ENCODE results near the gene CIAO1.
"Not testable (repeated sequence)": the region's sequence is repeated elsewhere in the genome, so short reads cannot be mapped to it uniquely, and the experiment has no call there.

The CIAO1 gene

GRCh38 chr2:96251721-96252292 is 14.2 kb upstream of the CIAO1 start:
- FAIRE-seq: no peak

- no peak for FAIRE-seq
Observed at GRCh38 chr2:96252526-96252925, 13.5 kb upstream of the CIAO1 start.

- FAIRE-seq: no peak
Observed at GRCh38 chr2:96253006-96253405, 13.0 kb upstream of the CIAO1 start.

GRCh38 chr2:96254571-96254970 is 11.5 kb upstream of the CIAO1 start:
- FAIRE-seq: no peak

- FAIRE-seq: no peak
Observed at GRCh38 chr2:96256611-96257113, 9.4 kb upstream of the CIAO1 start.

GRCh38 chr2:96257744-96258143 is 8.3 kb upstream of the CIAO1 start:
- FAIRE-seq: not testable (repeated sequence)

GRCh38 chr2:96258166-96259022 is 7.6 kb upstream of the CIAO1 start:
- no peak for FAIRE-seq

GRCh38 chr2:96259497-96259921 is 6.5 kb upstream of the CIAO1 start:
- no peak for FAIRE-seq

GRCh38 chr2:96260387-96261260 is 5.4 kb upstream of the CIAO1 start:
- FAIRE-seq: no peak

GRCh38 chr2:96261328-96262003 is 4.6 kb upstream of the CIAO1 start:
- FAIRE-seq: no peak

GRCh38 chr2:96262306-96262705 is 3.7 kb upstream of the CIAO1 start:
- no peak for FAIRE-seq

- no peak for FAIRE-seq
Observed at GRCh38 chr2:96264086-96264485, 1.9 kb upstream of the CIAO1 start.

- FAIRE-seq: no peak
Observed at GRCh38 chr2:96264656-96265348, 1.2 kb upstream of the CIAO1 start.

GRCh38 chr2:96265349-96265839 is 631 bp upstream of the CIAO1 start:
- no peak for FAIRE-seq

GRCh38 chr2:96267159-96267971 is 1.3 kb downstream of the CIAO1 start:
- FAIRE-seq: no peak

- FAIRE-seq: no peak
Observed at GRCh38 chr2:96271995-96272394, 6.0 kb downstream of the CIAO1 start.

GRCh38 chr2:96273763-96274162 is 7.7 kb downstream of the CIAO1 start:
- FAIRE-seq: no peak

GRCh38 chr2:96274355-96275056 is 8.5 kb downstream of the CIAO1 start:
- no peak for FAIRE-seq

- no peak for FAIRE-seq
Observed at GRCh38 chr2:96276787-96277499, 10.9 kb downstream of the CIAO1 start.
